ENCODE measurements around the gene FLAD1.

GRCh38 chr1:154940213-154940560 lies 43.0 kb upstream of the FLAD1 start:
- no peak for TF ChIP-seq USF2 (CRISPR knock-in tag; IDR thresholded peaks at IDR 0.05)
- TF ChIP-seq CTCF (IDR thresholded peaks at IDR 0.05): no peak
- TF ChIP-seq ZSCAN18 (CRISPR knock-in tag; IDR thresholded peaks at IDR 0.05): no peak
- TF ChIP-seq ZNF121 (CRISPR knock-in tag; IDR thresholded peaks at IDR 0.05): no peak
- no peak for TF ChIP-seq SP1 (CRISPR knock-in tag; conservative IDR thresholded peaks at IDR 0.05)
- no peak for TF ChIP-seq USF1 (CRISPR knock-in tag; IDR thresholded peaks at IDR 0.05)
- TF ChIP-seq CREB1 (CRISPR knock-in tag; IDR thresholded peaks at IDR 0.05): no peak
- no peak for TF ChIP-seq MLX (CRISPR knock-in tag; IDR thresholded peaks at IDR 0.05)
- TF ChIP-seq ZBTB21 (CRISPR knock-in tag; IDR thresholded peaks at IDR 0.05; ENCODE audit: borderline replicate concordance): no peak
- TF ChIP-seq E2F1 (CRISPR knock-in tag; IDR thresholded peaks at IDR 0.05): no peak
- no peak for TF ChIP-seq ZNF263 (CRISPR knock-in tag; IDR thresholded peaks at IDR 0.05; ENCODE audit: low read depth)
- TF ChIP-seq ZNF425 (CRISPR knock-in tag; conservative IDR thresholded peaks at IDR 0.05): no peak
- TF ChIP-seq MAX (CRISPR knock-in tag; IDR thresholded peaks at IDR 0.05): no peak
